RWPE2 (cell line): Measurements from ENCODE around the gene CHAC2.

ENCODE experiments used
- ATAC-seq: fragments of 200-7000 bp; cut with Tn5 transposase; 3 replicates; pipeline ENCODE4 v1.9.1; 2021; ENCODE audit warnings: low read depth
- DNase-seq: peaks from one replicate; pipeline ENCODE4 v3.0.0-alpha.2; 2020; ENCODE audit warnings: low spot score
- H3K27ac ChIP-seq: fragments of 450-650 bp; 2 replicates; pipeline ENCODE4 v1.5.1; 2017; ENCODE audit warnings: mild to moderate bottlenecking; ENCODE audit not compliant: poor library complexity, severe bottlenecking
- H3K27me3 ChIP-seq: fragments of 250-450 bp; sonication (Bioruptor Pico); 2 replicates; pipeline ENCODE4 v1.5.1; 2021; ENCODE audit warnings: mild to moderate bottlenecking, moderate library complexity; ENCODE audit not compliant: insufficient read depth, poor library complexity, severe bottlenecking
- H3K36me3 ChIP-seq: fragments of 250-450 bp; sonication (Bioruptor Pico); 2 replicates; pipeline ENCODE4 v1.5.1; 2020; ENCODE audit warnings: low read depth, mild to moderate bottlenecking, moderate library complexity
- H3K4me1 ChIP-seq: fragments of 250-450 bp; sonication (Bioruptor Pico); 2 replicates; pipeline ENCODE4 v1.5.1; 2021; ENCODE audit warnings: mild to moderate bottlenecking, moderate library complexity; ENCODE audit not compliant: insufficient read depth, poor library complexity, severe bottlenecking
- H3K4me3 ChIP-seq: fragments of 250-450 bp; sonication (Bioruptor Pico); 2 replicates; pipeline ENCODE4 v1.5.1; 2021; ENCODE audit warnings: mild to moderate bottlenecking, moderate library complexity; ENCODE audit not compliant: severe bottlenecking
- H3K9me3 ChIP-seq: fragments of 250-450 bp; sonication (Bioruptor Pico); 2 replicates; pipeline ENCODE4 v1.5.1; 2021; ENCODE audit warnings: mild to moderate bottlenecking, moderate library complexity; ENCODE audit not compliant: severe bottlenecking
- TF ChIP-seq, protein P1 (sequence below): fragments of 450-650 bp; IDR thresholded peaks from one replicate; pipeline ENCODE4 v1.5.1; 2017; ENCODE audit warnings: mild to moderate bottlenecking, moderate library complexity; ENCODE audit not compliant: poor library complexity, severe bottlenecking

Gene CHAC2

DNA sequence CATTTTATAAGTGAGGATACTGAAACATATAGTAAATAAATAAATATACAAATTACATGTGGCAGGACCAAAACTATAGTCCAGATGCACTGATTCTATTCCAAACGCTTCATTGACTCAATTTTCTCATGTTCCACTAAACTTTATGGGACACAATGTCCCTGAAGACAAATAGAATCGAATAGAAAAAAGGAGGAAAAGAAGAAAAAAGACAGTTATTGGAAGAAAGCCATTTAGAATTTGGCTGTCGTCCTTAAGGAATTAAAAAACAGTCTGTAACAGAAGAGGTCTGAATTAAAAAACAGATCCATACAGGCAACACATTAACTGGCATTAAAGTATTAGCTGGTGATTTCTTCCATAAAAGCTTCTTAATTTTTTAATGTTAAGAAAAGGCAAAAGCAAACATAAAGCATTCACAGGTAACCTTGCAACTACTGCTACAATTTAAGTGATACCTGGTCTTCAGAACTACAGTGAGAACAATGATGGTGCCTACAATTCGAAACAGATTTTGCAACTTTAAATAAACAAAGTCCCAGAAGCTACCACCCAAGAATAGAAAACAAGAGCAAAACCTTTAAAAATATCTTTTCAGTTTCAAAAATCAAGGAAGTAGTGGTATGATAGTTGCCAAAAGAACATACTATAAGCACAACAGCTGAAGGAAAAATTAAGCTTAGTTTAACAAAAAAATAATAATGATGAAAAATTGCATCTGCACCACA is 17.4 kb upstream of the CHAC2 start:
- Histone ChIP-seq H3K4me3 (no peak overlapping the region), H3K36me3 (peaks cover 26% of the 10 kb centered on the region), H3K9me3 (no peaks in the 10 kb centered on the region), H3K4me1 (peaks cover 22% of the 10 kb centered on the region), H3K27me3 (no peaks in the 10 kb centered on the region), H3K27ac (no peak overlapping the region)
- DNase-seq (no peak), ATAC-seq (no peak)
- TF ChIP-seq, protein P1, sequence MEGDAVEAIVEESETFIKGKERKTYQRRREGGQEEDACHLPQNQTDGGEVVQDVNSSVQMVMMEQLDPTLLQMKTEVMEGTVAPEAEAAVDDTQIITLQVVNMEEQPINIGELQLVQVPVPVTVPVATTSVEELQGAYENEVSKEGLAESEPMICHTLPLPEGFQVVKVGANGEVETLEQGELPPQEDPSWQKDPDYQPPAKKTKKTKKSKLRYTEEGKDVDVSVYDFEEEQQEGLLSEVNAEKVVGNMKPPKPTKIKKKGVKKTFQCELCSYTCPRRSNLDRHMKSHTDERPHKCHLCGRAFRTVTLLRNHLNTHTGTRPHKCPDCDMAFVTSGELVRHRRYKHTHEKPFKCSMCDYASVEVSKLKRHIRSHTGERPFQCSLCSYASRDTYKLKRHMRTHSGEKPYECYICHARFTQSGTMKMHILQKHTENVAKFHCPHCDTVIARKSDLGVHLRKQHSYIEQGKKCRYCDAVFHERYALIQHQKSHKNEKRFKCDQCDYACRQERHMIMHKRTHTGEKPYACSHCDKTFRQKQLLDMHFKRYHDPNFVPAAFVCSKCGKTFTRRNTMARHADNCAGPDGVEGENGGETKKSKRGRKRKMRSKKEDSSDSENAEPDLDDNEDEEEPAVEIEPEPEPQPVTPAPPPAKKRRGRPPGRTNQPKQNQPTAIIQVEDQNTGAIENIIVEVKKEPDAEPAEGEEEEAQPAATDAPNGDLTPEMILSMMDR = no peak

DNA sequence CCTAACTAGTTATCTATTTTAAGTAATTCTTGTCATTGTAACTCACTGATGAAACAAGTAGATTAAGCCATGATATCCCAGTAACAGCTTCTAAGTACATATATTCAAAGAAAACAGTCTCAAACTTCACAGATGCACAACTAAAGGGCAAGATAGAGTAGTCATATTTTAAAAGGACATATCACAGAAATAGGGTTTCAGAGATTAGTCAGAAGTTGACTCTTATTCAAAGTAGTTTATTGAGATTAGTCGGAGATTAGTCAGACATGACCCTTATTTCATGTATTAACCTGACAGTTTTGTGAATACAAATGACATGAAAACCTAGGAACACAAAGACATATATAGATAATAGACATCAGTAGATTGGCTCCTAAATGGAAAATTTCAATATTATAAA is 15.9 kb upstream of the CHAC2 start:
- TF ChIP-seq, protein P1 = no peak
- Histone ChIP-seq H3K27ac (peak overlapping the region; percentile 29), H3K4me1 (peaks cover 24% of the 10 kb centered on the region), H3K36me3 (peaks cover 26% of the 10 kb centered on the region), H3K9me3 (no peaks in the 10 kb centered on the region), H3K4me3 (no peak overlapping the region), H3K27me3 (no peaks in the 10 kb centered on the region)
- ATAC-seq (peak; percentile 89), DNase-seq (no peak)

DNA sequence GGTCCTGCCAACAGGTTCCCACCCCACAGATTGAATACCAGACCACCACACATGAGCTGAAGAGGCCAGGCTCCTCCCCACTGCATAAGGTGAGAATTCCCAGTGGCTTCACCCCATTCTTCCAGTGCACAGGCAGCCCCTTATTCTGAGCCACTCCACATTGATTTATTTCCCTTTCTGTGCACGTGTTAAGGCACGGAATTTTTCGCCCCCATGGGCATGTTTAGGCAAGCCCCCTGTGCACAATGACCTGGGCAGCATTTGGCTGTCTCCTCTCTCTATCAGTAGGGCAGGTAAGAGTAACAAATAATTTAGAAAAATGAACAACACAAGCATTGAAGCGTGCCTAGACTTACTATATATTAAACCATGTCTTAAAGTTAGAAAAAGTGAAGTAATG is 15.2 kb upstream of the CHAC2 start:
- Histone ChIP-seq H3K4me3 (no peak overlapping the region), H3K27me3 (no peaks in the 10 kb centered on the region), H3K27ac (peak overlapping the region; percentile 29), H3K36me3 (peaks cover 26% of the 10 kb centered on the region), H3K9me3 (no peaks in the 10 kb centered on the region), H3K4me1 (peaks cover 24% of the 10 kb centered on the region)
- DNase-seq (no peak), ATAC-seq (no peak; the same call in 2 of the 3 replicates)
- TF ChIP-seq, protein P1 = no peak

DNA sequence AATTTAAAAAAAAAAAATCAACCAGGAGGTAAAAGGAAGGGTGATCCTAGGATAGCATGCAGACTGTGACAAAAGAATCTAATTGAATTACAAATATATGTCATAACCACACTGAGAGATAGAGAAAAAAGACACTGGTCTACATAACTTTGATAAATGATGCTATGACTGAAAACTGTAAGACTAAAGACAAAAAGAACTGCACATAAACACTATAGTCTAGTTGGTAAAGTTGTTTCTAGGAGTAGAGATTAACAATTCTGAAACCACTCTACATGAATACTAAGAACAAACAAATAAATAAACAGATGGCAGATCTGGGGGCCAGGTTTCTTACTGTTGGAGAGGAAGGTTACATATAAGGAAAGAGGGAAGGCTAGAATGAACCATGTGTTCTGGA is 14.6 kb upstream of the CHAC2 start:
- DNase-seq (no peak), ATAC-seq (no peak)
- Histone ChIP-seq H3K27me3 (no peaks in the 10 kb centered on the region), H3K4me3 (no peak overlapping the region), H3K27ac (no peak overlapping the region), H3K4me1 (peaks cover 24% of the 10 kb centered on the region), H3K9me3 (no peaks in the 10 kb centered on the region), H3K36me3 (peaks cover 26% of the 10 kb centered on the region)
- TF ChIP-seq, protein P1 = no peak

DNA sequence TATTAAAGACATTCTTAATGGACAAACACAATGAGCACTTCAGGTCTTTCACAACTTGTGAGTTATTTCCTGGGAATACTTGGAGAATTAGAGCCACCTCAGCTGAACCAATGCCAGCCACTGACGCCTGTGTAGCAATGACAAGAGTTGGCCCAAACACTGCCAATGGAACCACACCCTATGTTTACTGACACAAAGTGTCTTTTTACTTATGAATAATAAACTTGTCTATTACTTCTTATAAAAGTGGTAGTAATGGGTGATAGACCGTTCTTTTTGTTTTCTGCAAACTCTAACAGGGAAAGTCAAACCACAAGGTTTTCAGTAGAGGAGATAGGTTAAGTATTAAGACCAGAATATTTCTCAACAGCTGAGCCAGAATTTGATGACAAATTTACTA is 12.5 kb upstream of the CHAC2 start:
- Histone ChIP-seq H3K9me3 (no peaks in the 10 kb centered on the region), H3K27ac (peak overlapping the region; percentile 26), H3K27me3 (no peaks in the 10 kb centered on the region), H3K36me3 (peaks cover 8% of the 10 kb centered on the region; the same call in 1 of the 2 replicates), H3K4me1 (peaks cover 24% of the 10 kb centered on the region), H3K4me3 (no peak overlapping the region)
- TF ChIP-seq, protein P1 = no peak
- DNase-seq (no peak), ATAC-seq (peak; percentile 60)
